ENCODE results near the gene CADPS. TPM values are rescaled to one million over a fixed set of nuclear protein-coding genes. Genes with fewer than 3 reads are reported as not detected.

The CADPS gene
- total RNA-seq, 4 donors from 2014 or later = 1.0 to 8.1 (median 2.0) TPM

DNA sequence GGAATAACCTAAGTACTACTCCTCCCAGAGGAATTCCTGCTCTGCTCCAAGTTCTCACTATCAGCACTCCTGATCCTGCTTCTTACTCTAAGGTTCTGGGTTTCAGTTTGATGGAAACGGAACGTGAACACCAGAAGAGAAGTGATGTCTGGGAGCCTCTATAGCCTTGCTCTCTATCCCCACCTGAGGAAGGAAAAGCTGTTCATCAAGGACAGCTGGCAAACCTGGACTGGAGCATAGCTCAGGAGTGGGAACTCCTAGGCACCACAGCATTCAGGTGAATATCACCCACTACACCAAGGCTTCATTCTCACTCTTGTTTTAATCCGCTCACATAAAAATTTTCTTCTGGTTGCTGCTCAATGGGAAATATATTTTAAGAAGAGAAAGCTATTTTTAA lies 13.0 kb upstream of the CADPS start:
- 31% methylated on average over 3 of the region's 3 CpGs for WGBS
- TF ChIP-seq POLR2A (IDR thresholded peaks at IDR 0.05; ENCODE audit: low read depth) (no peak), EP300 (IDR thresholded peaks at IDR 0.05) (no peak), POLR2AphosphoS5 (IDR thresholded peaks at IDR 0.05) (no peak)
- TF ChIP-seq, protein P1, sequence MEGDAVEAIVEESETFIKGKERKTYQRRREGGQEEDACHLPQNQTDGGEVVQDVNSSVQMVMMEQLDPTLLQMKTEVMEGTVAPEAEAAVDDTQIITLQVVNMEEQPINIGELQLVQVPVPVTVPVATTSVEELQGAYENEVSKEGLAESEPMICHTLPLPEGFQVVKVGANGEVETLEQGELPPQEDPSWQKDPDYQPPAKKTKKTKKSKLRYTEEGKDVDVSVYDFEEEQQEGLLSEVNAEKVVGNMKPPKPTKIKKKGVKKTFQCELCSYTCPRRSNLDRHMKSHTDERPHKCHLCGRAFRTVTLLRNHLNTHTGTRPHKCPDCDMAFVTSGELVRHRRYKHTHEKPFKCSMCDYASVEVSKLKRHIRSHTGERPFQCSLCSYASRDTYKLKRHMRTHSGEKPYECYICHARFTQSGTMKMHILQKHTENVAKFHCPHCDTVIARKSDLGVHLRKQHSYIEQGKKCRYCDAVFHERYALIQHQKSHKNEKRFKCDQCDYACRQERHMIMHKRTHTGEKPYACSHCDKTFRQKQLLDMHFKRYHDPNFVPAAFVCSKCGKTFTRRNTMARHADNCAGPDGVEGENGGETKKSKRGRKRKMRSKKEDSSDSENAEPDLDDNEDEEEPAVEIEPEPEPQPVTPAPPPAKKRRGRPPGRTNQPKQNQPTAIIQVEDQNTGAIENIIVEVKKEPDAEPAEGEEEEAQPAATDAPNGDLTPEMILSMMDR (IDR thresholded peaks at IDR 0.05) = no peak
- Histone ChIP-seq H3K36me3 (no peaks in the 10 kb centered on the region), H3K9me3 (no peaks in the 10 kb centered on the region), H3K27ac (replicated peaks in 1 of 4) (no peak overlapping the region), H3K27me3 (no peaks in the 10 kb centered on the region), H3K4me1 (no peaks in the 10 kb centered on the region), H3K4me3 (no peak overlapping the region)
- DNase-seq (ENCODE audit: extremely low spot score) = no peak
- intact Hi-C loops (cut with DNase I) = no loop called here

DNA sequence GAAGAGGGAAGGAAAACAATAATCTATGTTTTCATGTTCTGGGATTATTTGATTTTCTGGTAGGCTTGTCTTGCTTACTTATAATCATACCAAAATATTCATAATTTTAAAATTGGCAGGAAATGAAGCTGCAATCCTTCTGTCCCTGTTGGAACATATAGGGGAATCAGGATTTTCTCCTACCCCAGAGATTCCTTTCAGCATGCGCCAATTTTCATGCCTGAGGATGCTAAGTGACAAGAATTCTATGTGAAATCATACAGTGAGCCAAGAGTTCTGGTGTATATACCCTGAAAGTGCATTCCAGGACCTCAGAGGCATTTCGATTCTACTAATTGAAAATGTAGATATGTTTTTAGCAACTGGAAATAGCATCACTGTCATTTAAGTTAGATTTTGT lies 9.9 kb upstream of the CADPS start:
- 70% methylated on average over 2 of the region's 2 CpGs for WGBS
- H3K4me3 ChIP-seq = no peak overlapping the region
- peaks cover 0 to 7% (median 0%) of the 10 kb centered on the region in 4 donors for H3K27me3 ChIP-seq
- intact Hi-C loops (cut with DNase I) = no loop called here
- H3K4me1 ChIP-seq = no peaks in the 10 kb centered on the region
- no peak overlapping the region for H3K27ac ChIP-seq (replicated peaks in 1 of 4)
- H3K9me3 ChIP-seq = no peaks in the 10 kb centered on the region
- no peaks in the 10 kb centered on the region for H3K36me3 ChIP-seq
- no peak for DNase-seq (ENCODE audit: extremely low spot score)
- TF ChIP-seq POLR2A (IDR thresholded peaks at IDR 0.05; ENCODE audit: low read depth) = no peak
- TF ChIP-seq, protein P1 (IDR thresholded peaks at IDR 0.05) = no peak
- TF ChIP-seq POLR2AphosphoS5 (IDR thresholded peaks at IDR 0.05) = no peak
- no peak for TF ChIP-seq EP300 (IDR thresholded peaks at IDR 0.05)

DNA sequence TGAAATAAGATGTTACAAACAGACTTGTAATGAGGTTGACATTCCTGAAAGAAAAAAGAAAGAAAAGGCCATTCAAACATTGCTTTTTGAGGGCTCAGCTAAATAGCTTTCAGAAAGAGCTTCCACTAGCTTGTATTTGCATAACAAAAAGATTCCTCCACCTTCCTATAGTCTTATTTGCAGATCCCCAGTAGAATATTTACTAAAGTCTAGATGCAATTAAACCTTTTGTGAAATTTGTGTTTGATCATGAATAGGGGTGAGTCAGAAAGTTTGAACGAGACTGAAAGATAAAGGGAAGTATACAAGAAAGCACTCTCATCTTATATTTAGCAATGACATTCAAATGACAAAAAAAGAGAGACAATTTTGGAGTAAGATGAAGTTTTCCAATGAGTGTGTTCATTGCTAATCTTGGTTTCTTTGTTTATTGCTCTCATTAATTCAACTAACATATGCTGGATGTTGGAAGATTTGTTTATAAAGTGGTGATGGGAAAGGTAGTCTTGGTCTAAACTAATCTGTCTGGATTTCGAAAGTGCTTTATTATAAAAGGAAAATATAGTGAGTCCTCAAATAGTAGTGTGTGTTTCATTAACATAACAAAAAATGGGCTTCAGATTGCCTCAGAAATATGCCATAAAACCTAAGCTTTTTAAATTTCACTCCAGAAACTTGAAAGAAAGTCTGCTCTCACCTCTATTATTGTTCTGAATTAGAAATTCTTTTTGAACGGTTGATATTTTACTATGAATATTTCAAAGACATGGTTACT lies 9.1 kb upstream of the CADPS start:
- H3K27ac ChIP-seq (replicated peaks in 1 of 4) = no peak overlapping the region
- no peaks in the 10 kb centered on the region for H3K4me1 ChIP-seq
- TF ChIP-seq POLR2AphosphoS5 (IDR thresholded peaks at IDR 0.05) = no peak
- TF ChIP-seq EP300 (IDR thresholded peaks at IDR 0.05) = no peak
- TF ChIP-seq, protein P1 (IDR thresholded peaks at IDR 0.05) = no peak
- no peak for TF ChIP-seq POLR2A (IDR thresholded peaks at IDR 0.05; ENCODE audit: low read depth)
- H3K27me3 ChIP-seq = peaks cover 0 to 7% (median 0%) of the 10 kb centered on the region in 4 donors
- DNase-seq (ENCODE audit: extremely low spot score) = no peak
- intact Hi-C loops (cut with DNase I) = no loop called here
- no peaks in the 10 kb centered on the region for H3K9me3 ChIP-seq
- 25% methylated on average over 3 of the region's 3 CpGs for WGBS
- H3K4me3 ChIP-seq = no peak overlapping the region
- no peaks in the 10 kb centered on the region for H3K36me3 ChIP-seq

DNA sequence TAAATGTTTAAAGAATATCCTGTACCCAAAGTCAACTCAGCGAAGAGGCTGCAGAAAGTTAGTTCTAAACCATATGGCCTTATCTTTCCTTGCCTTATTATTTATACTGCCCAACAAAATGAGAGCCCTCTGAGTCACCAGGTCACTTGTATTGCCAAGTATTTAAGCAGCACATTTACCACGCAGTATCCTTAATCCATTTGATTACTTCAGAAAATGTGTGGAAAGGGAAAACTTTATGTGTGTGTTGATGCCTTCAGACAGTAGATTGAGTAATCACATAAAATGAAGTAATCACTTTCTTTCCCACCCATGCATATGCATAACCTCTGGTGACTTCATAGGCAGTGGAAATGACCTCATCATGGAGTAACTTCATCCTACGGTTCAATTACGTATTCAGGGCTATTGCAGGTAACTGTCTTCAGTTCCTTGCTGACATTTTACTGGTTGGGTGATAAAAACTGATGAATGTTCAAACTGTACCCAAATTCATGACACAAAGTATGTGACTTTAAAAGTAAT lies 7.5 kb upstream of the CADPS start:
- intact Hi-C loops (cut with DNase I) = no loop called here
- DNase-seq (ENCODE audit: extremely low spot score) = no peak
- 85% methylated on average over 4 of the region's 4 CpGs for WGBS
- H3K36me3 ChIP-seq = no peaks in the 10 kb centered on the region
- no peak overlapping the region for H3K4me3 ChIP-seq
- H3K9me3 ChIP-seq = no peaks in the 10 kb centered on the region
- H3K27ac ChIP-seq (replicated peaks in 1 of 4) = no peak overlapping the region
- TF ChIP-seq EP300 (IDR thresholded peaks at IDR 0.05) (no peak), POLR2AphosphoS5 (IDR thresholded peaks at IDR 0.05) (no peak), POLR2A (IDR thresholded peaks at IDR 0.05; ENCODE audit: low read depth) (no peak)
- TF ChIP-seq, protein P1 (IDR thresholded peaks at IDR 0.05) = no peak
- peaks cover 0 to 7% (median 0%) of the 10 kb centered on the region in 4 donors for H3K27me3 ChIP-seq
- H3K4me1 ChIP-seq = no peaks in the 10 kb centered on the region
